ENCODE results near the gene UBXN6. TPM values are rescaled to one million over a fixed set of nuclear protein-coding genes. Genes with fewer than 3 reads are reported as not detected.

UBXN6 gene
- total RNA-seq, 1 donor from 2014 or later: 105 TPM

GRCh38 chr19:4493104-4493928, 35.7 kb upstream of the UBXN6 start:
- no peak for DNase-seq (ENCODE audit: low read depth)

DNA sequence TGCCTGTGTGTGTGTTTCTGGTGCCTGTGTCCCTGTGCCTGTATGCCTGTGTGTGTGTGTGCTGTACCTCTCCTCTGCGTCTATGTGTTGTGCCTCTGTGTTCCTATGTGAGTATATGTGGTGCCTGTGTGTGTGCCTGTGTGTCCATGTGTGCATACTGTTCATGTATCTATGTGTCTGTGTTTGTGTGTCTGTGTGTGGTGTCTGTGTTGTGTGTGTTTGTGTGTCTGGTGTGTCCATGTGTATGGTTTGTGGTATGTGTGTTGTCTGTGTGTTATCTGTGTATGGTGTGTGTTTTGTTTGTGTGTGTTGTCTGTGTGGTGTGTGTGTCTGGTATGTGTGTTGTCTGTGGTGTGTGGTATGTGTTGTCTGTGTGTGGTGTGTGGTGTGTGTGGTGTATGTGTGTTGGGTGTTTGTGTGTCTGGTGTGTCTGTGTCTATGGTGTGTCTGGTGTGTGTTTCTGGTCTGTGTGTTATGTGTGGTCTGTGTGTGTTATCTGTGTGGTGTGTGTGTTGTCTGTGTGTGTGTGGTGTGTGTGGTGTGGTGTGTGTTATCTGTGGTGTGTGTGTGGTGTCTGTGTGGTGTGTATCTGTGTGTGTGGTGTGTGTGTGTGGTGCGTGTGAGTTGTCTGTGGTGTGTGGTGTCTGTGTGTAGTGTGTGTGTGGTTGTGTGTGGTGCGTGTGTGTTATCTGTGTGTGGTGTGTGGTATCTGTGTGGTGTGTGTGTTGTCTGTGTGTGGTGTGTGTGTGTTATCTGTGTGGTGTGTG, 34.9 kb upstream of the UBXN6 start:
- DNase-seq (ENCODE audit: low read depth): no peak

DNA sequence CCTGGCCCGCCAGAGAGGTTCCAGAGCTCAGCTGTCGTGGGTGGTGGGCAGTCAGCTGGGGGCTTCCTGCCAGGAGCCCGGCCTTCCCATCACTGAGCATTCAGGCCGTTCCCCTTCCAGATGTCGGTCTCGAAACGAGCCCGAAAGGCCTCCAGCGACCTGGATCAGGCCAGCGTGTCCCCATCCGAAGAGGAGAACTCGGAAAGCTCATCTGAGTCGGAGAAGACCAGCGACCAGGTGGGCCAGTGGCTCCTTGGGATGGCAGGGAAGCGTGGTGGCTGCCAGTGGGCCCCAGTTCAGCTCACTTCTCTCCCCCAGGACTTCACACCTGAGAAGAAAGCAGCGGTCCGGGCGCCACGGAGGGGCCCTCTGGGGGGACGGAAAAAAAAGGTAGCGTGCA, 33.9 kb upstream of the UBXN6 start:
- DNase-seq (ENCODE audit: low read depth): no peak

DNA sequence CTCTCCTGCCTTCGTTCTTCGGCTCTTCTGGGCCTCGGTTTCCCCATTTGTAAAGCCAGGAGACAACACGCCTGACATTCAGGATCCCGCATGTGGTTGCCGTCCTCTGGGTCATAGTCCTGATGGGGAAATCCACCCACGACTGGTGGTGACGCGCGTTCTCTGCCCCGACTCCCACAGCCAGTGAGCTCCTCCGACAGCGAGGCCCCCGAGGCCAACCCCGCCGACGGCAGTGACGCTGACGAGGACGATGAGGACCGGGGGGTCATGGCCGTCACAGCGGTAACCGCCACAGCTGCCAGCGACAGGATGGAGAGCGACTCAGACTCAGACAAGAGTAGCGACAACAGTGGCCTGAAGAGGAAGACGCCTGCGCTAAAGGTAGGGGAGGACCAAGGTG, 30.9 kb upstream of the UBXN6 start:
- DNase-seq (ENCODE audit: low read depth): no peak

- DNase-seq (ENCODE audit: low read depth): no peak
Measured at GRCh38 chr19:4487572-4487971, 30.0 kb upstream of the UBXN6 start.

DNA sequence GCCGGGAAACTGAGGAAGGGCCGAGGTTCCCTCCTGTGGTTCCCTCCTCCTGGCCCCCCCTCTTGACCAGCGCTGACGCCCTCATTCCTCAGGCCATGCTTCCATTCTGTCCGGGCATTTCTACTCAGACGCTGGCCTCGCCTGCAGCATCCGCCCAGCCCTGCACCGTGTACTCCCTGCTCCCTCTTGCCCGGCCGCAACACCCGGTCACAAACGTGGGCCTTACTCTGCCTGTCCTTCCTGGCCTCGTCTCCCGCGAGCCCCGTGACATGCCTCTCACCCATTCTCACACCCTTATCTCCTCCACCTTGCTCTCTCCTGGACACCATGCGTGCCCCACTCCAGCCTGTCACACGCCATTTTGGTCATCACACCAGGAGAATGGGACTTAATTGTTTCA, 25.8 kb upstream of the UBXN6 start:
- DNase-seq (ENCODE audit: low read depth): no peak

DNA sequence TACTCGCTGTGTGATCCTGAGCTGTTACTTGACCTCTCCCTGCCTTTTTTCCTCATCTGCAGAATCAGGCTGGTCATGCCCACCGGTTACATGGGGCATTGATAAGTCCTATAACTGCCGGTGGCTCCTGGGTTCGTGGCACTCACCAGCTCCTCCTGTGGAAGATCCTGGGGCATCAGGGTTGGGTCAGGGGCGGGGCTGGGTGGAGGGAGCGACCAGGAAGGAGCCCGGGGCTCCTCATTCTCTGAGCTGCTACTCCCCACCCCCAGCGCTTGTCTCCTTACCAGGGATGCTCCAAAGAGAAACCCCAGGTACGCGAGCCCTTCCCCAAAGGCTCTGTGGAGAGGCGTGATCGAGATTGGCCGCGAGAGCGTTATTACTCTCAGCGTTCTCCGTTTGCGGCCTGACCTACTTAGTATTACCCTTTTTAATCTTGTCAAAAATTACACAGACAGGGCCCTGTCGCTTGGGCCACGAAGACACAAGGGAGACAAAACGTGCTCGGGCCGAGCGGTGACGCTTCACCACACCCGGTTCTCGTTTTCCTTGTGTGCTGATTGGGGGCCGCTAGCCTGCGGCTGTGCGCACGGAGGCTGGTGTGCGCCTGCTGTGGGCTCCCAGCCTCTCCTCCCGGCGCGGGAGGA, 25.2 kb upstream of the UBXN6 start:
- no peak for DNase-seq (ENCODE audit: low read depth)

GRCh38 chr19:4477034-4477801, 19.6 kb upstream of the UBXN6 start:
- DNase-seq (ENCODE audit: low read depth): peak; percentile 28

DNA sequence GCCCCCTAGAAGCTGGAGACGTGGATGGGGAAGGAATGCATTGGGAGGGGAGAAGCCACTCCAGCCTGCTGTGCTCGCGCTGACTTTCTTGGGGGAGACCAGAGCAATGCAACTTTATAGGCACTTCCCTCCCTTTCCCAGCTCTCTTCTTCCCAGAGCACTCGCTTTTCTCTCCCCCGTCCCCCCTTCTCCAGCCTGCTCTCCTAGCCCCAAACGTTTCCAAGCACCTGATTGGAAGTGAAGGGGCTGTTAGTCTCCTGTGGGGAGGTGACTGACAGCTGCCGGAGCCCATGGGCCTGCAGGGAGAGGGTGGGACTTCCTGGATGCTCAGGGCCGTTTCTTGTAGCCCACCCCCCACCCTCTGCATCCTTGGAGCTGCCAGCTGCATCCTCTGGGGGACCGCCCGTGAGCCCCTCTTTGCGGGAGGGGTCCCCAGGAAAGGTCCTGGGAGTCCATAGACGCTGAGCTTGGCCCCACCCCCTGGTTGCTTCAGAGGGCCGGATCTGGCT, 17.0 kb upstream of the UBXN6 start:
- DNase-seq (ENCODE audit: low read depth): peak; percentile 29

GRCh38 chr19:4473763-4474513, 16.3 kb upstream of the UBXN6 start:
- DNase-seq (ENCODE audit: low read depth): no peak

GRCh38 chr19:4473011-4473762, 15.6 kb upstream of the UBXN6 start:
- DNase-seq (ENCODE audit: low read depth): no peak

GRCh38 chr19:4472174-4472974, 14.8 kb upstream of the UBXN6 start, which contains the start of gene HDGFL2:
TSS of gene HDGFL2 (plus strand) at chr19:4472297. CDS start at chr19:4472351, 54 bp downstream.
- no peak for DNase-seq (ENCODE audit: low read depth)

GRCh38 chr19:4471403-4472173, 14.0 kb upstream of the UBXN6 start:
- peak; percentile 100 for DNase-seq (ENCODE audit: low read depth)

- no peak for DNase-seq (ENCODE audit: low read depth)
Measured at GRCh38 chr19:4467835-4468234, 10.2 kb upstream of the UBXN6 start.

DNA sequence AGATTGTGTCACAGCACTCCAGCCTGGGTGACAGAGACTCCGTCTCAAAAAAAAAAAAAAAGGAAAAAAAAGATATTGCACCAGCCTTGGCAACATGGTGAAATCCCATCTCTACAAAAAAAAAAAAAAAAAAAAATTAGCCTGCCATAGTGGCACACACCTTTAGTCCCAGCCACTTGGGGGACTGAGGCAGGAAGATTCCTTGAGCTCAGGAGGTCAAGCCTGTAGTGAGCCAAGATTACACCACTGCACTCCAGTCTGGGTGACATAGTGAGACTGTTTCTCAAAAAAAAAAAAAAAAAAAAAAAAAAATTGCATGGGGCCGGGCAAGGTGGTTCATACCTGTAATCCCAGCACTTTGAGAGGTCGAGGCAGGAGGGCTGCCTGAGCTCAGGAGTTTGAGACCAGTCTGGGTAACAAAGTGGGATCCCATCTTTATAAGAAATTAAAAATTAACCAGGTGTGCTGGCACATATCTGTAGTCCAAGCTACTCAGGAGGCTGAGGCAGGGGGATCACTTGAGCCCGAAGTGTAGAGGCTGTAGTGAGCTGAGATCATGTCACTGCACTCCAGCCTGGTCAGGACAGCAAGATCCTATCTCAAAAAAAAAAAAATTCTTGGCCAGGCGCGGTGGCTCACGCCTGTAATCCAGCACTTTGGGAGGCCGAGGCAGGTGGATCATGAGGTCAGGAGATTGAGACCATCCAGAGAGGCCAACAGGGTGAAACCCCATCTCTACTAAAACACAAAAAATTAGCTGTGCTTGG, 7.4 kb upstream of the UBXN6 start:
- no peak for DNase-seq (ENCODE audit: low read depth)

DNA sequence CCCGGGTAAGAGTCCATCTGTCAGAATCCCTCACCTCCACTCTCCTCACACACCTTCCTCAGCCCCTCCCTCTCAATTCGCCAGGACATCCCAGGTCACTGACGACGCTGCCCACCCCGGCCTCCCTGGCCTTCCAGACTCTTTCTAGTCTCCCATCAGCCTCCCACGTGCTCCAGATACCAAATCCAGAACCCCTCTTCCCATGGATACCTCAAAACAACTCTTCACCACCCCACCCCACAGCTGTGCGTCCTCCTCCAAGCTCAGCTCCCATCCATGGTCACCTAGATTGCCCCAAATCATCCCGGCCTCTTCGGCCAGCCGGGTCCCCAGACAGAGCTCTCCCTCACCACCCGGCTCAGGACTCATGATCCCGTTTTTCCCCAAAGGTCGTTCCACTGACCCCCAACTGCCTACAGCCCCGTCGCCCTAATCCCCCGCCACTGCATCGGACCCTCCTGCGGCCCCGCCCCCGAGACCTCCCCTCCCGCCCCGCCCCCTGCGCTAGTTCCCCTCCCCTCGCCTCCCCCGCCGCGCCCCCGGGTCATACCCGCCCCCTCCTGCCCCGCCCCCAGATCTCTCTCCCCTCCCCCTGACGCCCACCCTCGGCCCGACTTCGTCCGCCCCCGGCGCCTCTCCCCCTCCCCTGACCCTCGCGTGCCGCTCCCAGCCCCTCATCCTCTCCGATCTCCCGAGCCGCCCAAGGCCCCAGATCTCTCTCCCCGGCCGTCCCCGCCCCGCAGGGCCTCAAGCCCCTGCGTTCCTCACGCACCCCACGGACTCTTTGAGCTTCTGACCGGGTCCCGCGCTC, 546 bp downstream of the UBXN6 start:
- DNase-seq (ENCODE audit: low read depth): no peak

- peak; percentile 36 for DNase-seq (ENCODE audit: low read depth)
Measured at GRCh38 chr19:4456476-4456842, 1.1 kb downstream of the UBXN6 start.

Data from renal cortical epithelial cell (primary cell).